WTC11 (cell line): ENCODE measurements around the gene MYLK3. TPM values are rescaled to one million over a fixed set of nuclear protein-coding genes. Genes with fewer than 3 reads are reported as not detected.

Experiments used
- ATAC-seq: fragments of 200-7000 bp; cut with Tn5 transposase; 2 replicates; pipeline ENCODE4 v1.10.0; 2021; ENCODE audit warnings: mild to moderate bottlenecking, moderate library complexity
- CTCF ChIA-PET: fragments of 300-600 bp; sonication (Branson Sonifier 250); formaldehyde crosslinking; loops from one replicate; lab custom pipeline; 2021; ENCODE audit warnings: antibody characterized with exemption; lab: Charles Lee
- POLR2A ChIA-PET: fragments of 350-600 bp; sonication (Branson Sonifier 250); formaldehyde crosslinking; loops from one replicate; lab custom pipeline; 2021; ENCODE audit warnings: antibody characterized with exemption; lab: Charles Lee
- DNase-seq: peaks from one replicate; pipeline ENCODE4 v3.0.0; 2021; ENCODE audit warnings: low spot score
- H3K27ac Mint-ChIP-seq: 2 replicates; pipeline ENCODE4 v1.8.0; 2021; ENCODE audit warnings: mixed read lengths
- H3K27me3 Mint-ChIP-seq: 2 replicates; pipeline ENCODE4 v1.8.0; 2021; ENCODE audit warnings: low read depth, mild to moderate bottlenecking, moderate library complexity, mixed read lengths
- H3K36me3 Mint-ChIP-seq: 2 replicates; pipeline ENCODE4 v1.8.0; 2021; ENCODE audit warnings: mixed read lengths
- H3K4me1 Mint-ChIP-seq: 2 replicates; pipeline ENCODE4 v1.8.0; 2022; ENCODE audit warnings: mixed read lengths
- H3K4me3 Mint-ChIP-seq: 2 replicates; pipeline ENCODE4 v1.8.0; 2021; ENCODE audit warnings: mild to moderate bottlenecking, moderate library complexity, mixed read lengths
- H3K9me3 Mint-ChIP-seq: 2 replicates; pipeline ENCODE4 v1.8.0; 2021; ENCODE audit warnings: mixed read lengths
- E2F5 ChIP-seq: sonication (generic); formaldehyde crosslinking; IDR thresholded peaks from 2 replicates; pipeline ENCODE4 v1.8.1; 2022; ENCODE audit warnings: mild to moderate bottlenecking, moderate library complexity, missing genetic modification reagents
- EMX1 ChIP-seq: fragments of 250-450 bp; sonication (Bioruptor Pico); IDR thresholded peaks from 2 replicates; pipeline ENCODE4 v1.8.0; 2021; ENCODE audit warnings: mild to moderate bottlenecking
- ESRRA ChIP-seq: sonication (generic); formaldehyde crosslinking; IDR thresholded peaks from 2 replicates; pipeline ENCODE4 v1.8.1; 2022; ENCODE audit warnings: mild to moderate bottlenecking, missing genetic modification reagents, borderline replicate concordance
- MLX ChIP-seq: sonication (generic); formaldehyde crosslinking; IDR thresholded peaks from 2 replicates; pipeline ENCODE4 v1.8.1; 2023; ENCODE audit warnings: mild to moderate bottlenecking, missing genetic modification reagents, moderate library complexity
- MXD4 ChIP-seq: fragments of 250-450 bp; sonication (Bioruptor Pico); IDR thresholded peaks from 2 replicates; pipeline ENCODE4 v1.8.0; 2021; ENCODE audit warnings: mild to moderate bottlenecking, moderate library complexity, borderline replicate concordance
- MYBL2 ChIP-seq: sonication (generic); formaldehyde crosslinking; IDR thresholded peaks from 2 replicates; pipeline ENCODE4 v1.8.1; 2023; ENCODE audit warnings: mild to moderate bottlenecking, moderate library complexity, missing genetic modification reagents
- NFATC4 ChIP-seq: fragments of 250-450 bp; sonication (Bioruptor Pico); IDR thresholded peaks from 2 replicates; pipeline ENCODE4 v1.9.0; 2021; ENCODE audit warnings: mild to moderate bottlenecking
- NR3C1 ChIP-seq: sonication (generic); formaldehyde crosslinking; conservative IDR thresholded peaks from 2 replicates; pipeline ENCODE4 v1.8.1; 2023; ENCODE audit warnings: low read depth, mild to moderate bottlenecking, missing genetic modification reagents
- PRRX2 ChIP-seq: fragments of 250-450 bp; sonication (Bioruptor Pico); IDR thresholded peaks from 2 replicates; pipeline ENCODE4 v1.8.0; 2021; ENCODE audit warnings: mild to moderate bottlenecking
- SMAD3 ChIP-seq: sonication (generic); formaldehyde crosslinking; IDR thresholded peaks from 2 replicates; pipeline ENCODE4 v1.8.0; 2022; ENCODE audit warnings: missing genetic modification reagents, mild to moderate bottlenecking, borderline replicate concordance
- SOX15 ChIP-seq: fragments of 250-450 bp; sonication (Bioruptor Pico); IDR thresholded peaks from 2 replicates; pipeline ENCODE4 v1.9.0; 2021; ENCODE audit warnings: mild to moderate bottlenecking
- TCF7 ChIP-seq: sonication (generic); formaldehyde crosslinking; IDR thresholded peaks from 2 replicates; pipeline ENCODE4 v1.8.0; 2022; ENCODE audit warnings: mild to moderate bottlenecking, low read depth, missing genetic modification reagents, moderate library complexity
- TP53 ChIP-seq: sonication (generic); formaldehyde crosslinking; IDR thresholded peaks from 2 replicates; pipeline ENCODE4 v1.8.1; 2023; ENCODE audit warnings: mild to moderate bottlenecking, missing genetic modification reagents
- ZNF281 ChIP-seq: sonication (generic); formaldehyde crosslinking; IDR thresholded peaks from 2 replicates; pipeline ENCODE4 v1.8.0; 2023; ENCODE audit warnings: mild to moderate bottlenecking, missing genetic modification reagents
- ZNF396 ChIP-seq: fragments of 250-450 bp; sonication (Bioruptor Pico); IDR thresholded peaks from 2 replicates; pipeline ENCODE4 v1.8.0; 2021; ENCODE audit warnings: mild to moderate bottlenecking, moderate library complexity, borderline replicate concordance
- ZNF423 ChIP-seq: fragments of 250-450 bp; sonication (Bioruptor Pico); IDR thresholded peaks from 2 replicates; pipeline ENCODE4 v2.1.2; 2022; ENCODE audit warnings: mild to moderate bottlenecking, moderate library complexity
- ZNF512 ChIP-seq: sonication (generic); formaldehyde crosslinking; IDR thresholded peaks from 2 replicates; pipeline ENCODE4 v1.8.1; 2022; ENCODE audit warnings: missing genetic modification reagents, borderline replicate concordance
- total RNA-seq: library from RNA; stranded (reverse); gene quantifications from 3 replicates; pipeline ENCODE4 v1.2.3, GENCODE V29; 2021

Gene MYLK3
- total RNA-seq, 1 experiment from 2014 or later = 0.79 TPM

GRCh38 chr16:46796764-46797269, 48.7 kb upstream of the MYLK3 start:
- Mint-ChIP-seq H3K4me3 (no peak overlapping the region), H3K4me1 (peaks cover 2% of the 10 kb centered on the region; the same call in 1 of the 2 replicates), H3K36me3 (peaks cover 39% of the 10 kb centered on the region), H3K9me3 (peaks cover 36% of the 10 kb centered on the region), H3K27ac (no peak overlapping the region), H3K27me3 (peaks cover 2% of the 10 kb centered on the region; the same call in 1 of the 2 replicates)
- ChIA-PET POLR2A (no interaction called here), CTCF (interaction anchor here (0.6 kb wide), 1 partner anchor 38 kb away, joined by 3 read pairs; no protein-coding TSS in a partner anchor)
- ATAC-seq (no peak), DNase-seq (no peak)
- no peak for TF ChIP-seq EMX1 (CRISPR knock-in tag)
- TF ChIP-seq NFATC4 (CRISPR knock-in tag) = no peak
- TF ChIP-seq ESRRA (CRISPR knock-in tag) = no peak
- TF ChIP-seq MYBL2 (CRISPR knock-in tag) = no peak
- TF ChIP-seq SMAD3 (CRISPR knock-in tag) = no peak
- no peak for TF ChIP-seq ZNF396 (CRISPR knock-in tag)
- no peak for TF ChIP-seq ZNF423 (CRISPR knock-in tag)
- TF ChIP-seq SOX15 (CRISPR knock-in tag) = no peak
- TF ChIP-seq ZNF281 (CRISPR knock-in tag) = no peak
- no peak for TF ChIP-seq ZNF512 (CRISPR knock-in tag)
- no peak for TF ChIP-seq TP53 (CRISPR knock-in tag)
- no peak for TF ChIP-seq MXD4 (CRISPR knock-in tag)
- TF ChIP-seq TCF7 = no peak

- ChIA-PET CTCF (no interaction called here), POLR2A (no interaction called here)
- Mint-ChIP-seq H3K4me3 (no peak overlapping the region), H3K4me1 (peaks cover 17% of the 10 kb centered on the region), H3K27me3 (peaks cover 2% of the 10 kb centered on the region; the same call in 1 of the 2 replicates), H3K9me3 (peaks cover 36% of the 10 kb centered on the region), H3K27ac (no peak overlapping the region), H3K36me3 (peaks cover 37% of the 10 kb centered on the region)
- ATAC-seq (no peak), DNase-seq (no peak)
- TF ChIP-seq SMAD3 (CRISPR knock-in tag) (no peak), NR3C1 (CRISPR knock-in tag) (no peak), E2F5 (CRISPR knock-in tag) (no peak), MLX (CRISPR knock-in tag) (no peak), PRRX2 (CRISPR knock-in tag) (no peak)
Measured at GRCh38 chr16:46793841-46794240, 45.7 kb upstream of the MYLK3 start.
